A673 (cell line): ENCODE results near the gene FBXW8.

Experiments
- EZH2 ChIP-seq: fragments of 200-600 bp; sonication (generic); IDR thresholded peaks from 2 replicates; pipeline ENCODE4 v1.6.1; 2017; ENCODE audit warnings: borderline replicate concordance, low read depth, mild to moderate bottlenecking, mixed read lengths, antibody characterized with exemption, low read length; ENCODE audit not compliant: poor library complexity, severe bottlenecking
- TF ChIP-seq, protein P1 (sequence below): fragments of 300-800, 200-600 bp; sonication (generic); conservative IDR thresholded peaks from 2 replicates; pipeline ENCODE4 v1.5.1; 2017; ENCODE audit warnings: low read depth, mild to moderate bottlenecking, antibody characterized with exemption, low read length, moderate library complexity, mixed read lengths

DNA sequence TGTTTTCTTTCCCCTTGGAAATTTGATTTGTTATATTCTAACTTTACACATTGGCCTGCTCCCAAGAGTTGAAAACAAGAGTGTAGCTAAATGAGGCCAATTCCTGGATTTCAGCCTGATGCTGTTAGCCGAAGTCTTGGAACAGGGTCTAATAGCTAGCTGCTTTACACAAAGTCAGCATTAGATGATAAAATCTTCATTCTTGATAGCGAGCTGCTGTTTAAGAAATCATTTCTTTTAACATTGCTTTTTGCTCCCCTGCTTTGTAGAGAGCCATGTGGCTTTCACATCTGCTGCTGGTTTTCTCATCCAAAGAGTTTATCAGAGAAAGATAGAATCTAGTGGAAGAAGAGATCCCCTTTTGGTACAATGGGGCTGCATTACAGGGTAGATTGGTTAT, 22.3 kb downstream of the FBXW8 start:
- no peak for TF ChIP-seq EZH2
- TF ChIP-seq, protein P1, sequence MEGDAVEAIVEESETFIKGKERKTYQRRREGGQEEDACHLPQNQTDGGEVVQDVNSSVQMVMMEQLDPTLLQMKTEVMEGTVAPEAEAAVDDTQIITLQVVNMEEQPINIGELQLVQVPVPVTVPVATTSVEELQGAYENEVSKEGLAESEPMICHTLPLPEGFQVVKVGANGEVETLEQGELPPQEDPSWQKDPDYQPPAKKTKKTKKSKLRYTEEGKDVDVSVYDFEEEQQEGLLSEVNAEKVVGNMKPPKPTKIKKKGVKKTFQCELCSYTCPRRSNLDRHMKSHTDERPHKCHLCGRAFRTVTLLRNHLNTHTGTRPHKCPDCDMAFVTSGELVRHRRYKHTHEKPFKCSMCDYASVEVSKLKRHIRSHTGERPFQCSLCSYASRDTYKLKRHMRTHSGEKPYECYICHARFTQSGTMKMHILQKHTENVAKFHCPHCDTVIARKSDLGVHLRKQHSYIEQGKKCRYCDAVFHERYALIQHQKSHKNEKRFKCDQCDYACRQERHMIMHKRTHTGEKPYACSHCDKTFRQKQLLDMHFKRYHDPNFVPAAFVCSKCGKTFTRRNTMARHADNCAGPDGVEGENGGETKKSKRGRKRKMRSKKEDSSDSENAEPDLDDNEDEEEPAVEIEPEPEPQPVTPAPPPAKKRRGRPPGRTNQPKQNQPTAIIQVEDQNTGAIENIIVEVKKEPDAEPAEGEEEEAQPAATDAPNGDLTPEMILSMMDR, result no peak
